Measurements from ENCODE around the gene BEST1. TPM values are rescaled to one million over a fixed set of nuclear protein-coding genes. Genes with fewer than 3 reads are reported as not detected.

The BEST1 gene
- total and polyA plus RNA-seq, 2 donors (not counting 3 experiments of a cell fraction or from before 2014, with no cell fraction given) = 0.04 TPM; not detected in 1

GRCh38 chr11:61945191-61945590, 5.0 kb upstream of the BEST1 start:
- DNase-seq (ENCODE audit: low read depth, low spot score) (no peak), FAIRE-seq (no peak)
- Histone ChIP-seq H3K9ac (replicated peaks; ENCODE audit: extremely low read depth, insufficient read depth, low read length) (no peak overlapping the region), H3K9me1 (replicated peaks; ENCODE audit: control insufficient read depth, extremely low read depth, insufficient read depth, low read length) (no peaks in the 10 kb centered on the region), H3K4me2 (ENCODE audit: insufficient read depth, low read length) (no peak overlapping the region), H3K79me2 (ENCODE audit: control insufficient read depth, insufficient read depth, low read length) (no peaks in the 10 kb centered on the region), H4K20me1 (replicated peaks; ENCODE audit: control insufficient read depth, extremely low read depth, insufficient read depth, low read length) (no peaks in the 10 kb centered on the region), H3K27me3 (ENCODE audit: control insufficient read depth in 2 of 2, insufficient read depth in 2 of 2, low read length in 2 of 2) (peaks cover 2 to 3% of the 10 kb centered on the region in 2 experiments), H3K27ac (ENCODE audit: insufficient read depth, low read depth, low read length) (no peak overlapping the region), H2AFZ (ENCODE audit: low read depth, low read length) (no peak overlapping the region), H3K36me3 (ENCODE audit: control insufficient read depth in 2 of 2, extremely low read depth in 1 of 2, insufficient read depth in 2 of 2, low read length in 2 of 2) (no peaks in the 10 kb centered on the region), H3K4me3 (replicated peaks in 1 of 3; ENCODE audit: insufficient read depth in 1 of 3, low read depth in 1 of 3, low read length in 3 of 3) (no peak overlapping the region), H3K4me1 (ENCODE audit: control insufficient read depth, extremely low read depth, insufficient read depth, low read length) (no peaks in the 10 kb centered on the region), H3K9me3 (replicated peaks; ENCODE audit: control insufficient read depth, insufficient read depth, low read length) (no peaks in the 10 kb centered on the region)
- dilution Hi-C loops (cut with MboI; ENCODE audit: extremely low pct_ligation_motif_present, low sequenced_read_pairs) = no loop called here
- POLR2A ChIA-PET = no interaction called here
- CTCF ChIA-PET = interaction anchor here (0.8 to 8.3 kb wide), 7 partner anchors 9 to 163 kb away, joined by 3 to 276 read pairs (median 100); no protein-coding TSS in a partner anchor
- TF ChIP-seq CTCF (IDR thresholded peaks at IDR 0.05; ENCODE audit: extremely low read depth in 1 of 2, insufficient read depth in 1 of 2, low read depth in 1 of 2, low read length in 2 of 2) = no peak
- TF ChIP-seq, protein P1, sequence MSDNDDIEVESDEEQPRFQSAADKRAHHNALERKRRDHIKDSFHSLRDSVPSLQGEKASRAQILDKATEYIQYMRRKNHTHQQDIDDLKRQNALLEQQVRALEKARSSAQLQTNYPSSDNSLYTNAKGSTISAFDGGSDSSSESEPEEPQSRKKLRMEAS (IDR thresholded peaks at IDR 0.05; ENCODE audit: insufficient read depth, insufficient read length) = no peak
- TF ChIP-seq GATA2 (IDR thresholded peaks at IDR 0.05; ENCODE audit: insufficient read depth, insufficient read length, low read depth, low read length) = no peak
- TF ChIP-seq POLR2A (IDR thresholded peaks at IDR 0.05; ENCODE audit: low read depth, low read length) = no peak
- TF ChIP-seq MYC (IDR thresholded peaks at IDR 0.05; ENCODE audit: low read depth, low read length) = no peak
- no peak for TF ChIP-seq POLR2AphosphoS5 (IDR thresholded peaks at IDR 0.05; ENCODE audit: insufficient read depth, low read depth, low read length)
- TF ChIP-seq EZH2 (IDR thresholded peaks at IDR 0.05; ENCODE audit: borderline replicate concordance, low read depth, low read length, severe bottlenecking) = no peak
- no peak for TF ChIP-seq JUN (IDR thresholded peaks at IDR 0.05; ENCODE audit: borderline replicate concordance, insufficient read depth, insufficient read length, low read depth)
- TF ChIP-seq FOS (IDR thresholded peaks at IDR 0.05; ENCODE audit: borderline replicate concordance, insufficient read depth, low read length) = no peak
- no TSS peak for BruUV-seq (replicated peaks)
- intact Hi-C loops (cut with micrococcal nuclease) = no loop called here
